Endothelial cell of umbilical vein (primary cell): Measurements from ENCODE around the gene IP6K3. TPM values are rescaled to one million over a fixed set of nuclear protein-coding genes. Genes with fewer than 3 reads are reported as not detected.

Experiments
- BruUV-seq: library from RNA; stranded (reverse); fragments of 400-500 nt; replicated peaks from 2 replicates; lab custom pipeline; 2021; lab: Mats Ljungman, UMichigan
- CTCF ChIA-PET: fragments of 300-600, 350-600 bp; sonication (Branson Sonifier 250); formaldehyde crosslinking; loops from one replicate; lab custom pipeline; 2021; ENCODE audit warnings: antibody characterized with exemption, inconsistent platforms; lab: Charles Lee
- POLR2A ChIA-PET: fragments of 300-600, 350-600 bp; sonication (Branson Sonifier 250); formaldehyde crosslinking; loops from one replicate; lab custom pipeline; 2021; ENCODE audit warnings: antibody characterized with exemption, inconsistent platforms; lab: Charles Lee
- DNase-seq: peaks from one replicate; pipeline ENCODE4 v3.0.0-alpha.2; 2011; ENCODE audit warnings: low read depth, low spot score
- FAIRE-seq: peaks from 2 replicates; lab custom pipeline; 2011; peaks lifted over from hg19 to GRCh38; lab: Jason Lieb, UNC
- H2AFZ ChIP-seq: 2 replicates; pipeline ENCODE4 v1.6.0; 2012; ENCODE audit warnings: low read depth, low read length, control low read depth, inconsistent platforms
- H3K27ac ChIP-seq: 2 replicates; pipeline ENCODE4 v1.5.1; 2011; ENCODE audit warnings: low read depth, mild to moderate bottlenecking, control low read depth, low read length, moderate library complexity; ENCODE audit not compliant: insufficient read depth
- H3K27me3 ChIP-seq, 2 experiments: 2 replicates each; pipeline versions ENCODE4 v1.6.0 to v1.6.1; 2011; ENCODE audit warnings: low read length in 2 of 2, mixed read lengths in 1 of 2; ENCODE audit not compliant: control insufficient read depth in 2 of 2, insufficient read depth in 2 of 2
- H3K36me3 ChIP-seq, 2 experiments: 2 replicates in 1 of 2; 3 replicates in 1 of 2; pipeline ENCODE4 v1.5.1; 2011; ENCODE audit warnings: low read length in 2 of 2, mild to moderate bottlenecking in 1 of 2, moderate library complexity in 1 of 2; ENCODE audit not compliant: control insufficient read depth in 2 of 2, insufficient read depth in 2 of 2; ENCODE audit errors: extremely low read depth in 1 of 2
- H3K4me1 ChIP-seq: 3 replicates; pipeline ENCODE4 v1.5.1; 2011; ENCODE audit warnings: mild to moderate bottlenecking, low read length; ENCODE audit not compliant: control insufficient read depth, insufficient read depth; ENCODE audit errors: extremely low read depth
- H3K4me2 ChIP-seq: 2 replicates; pipeline ENCODE4 v1.6.1; 2011; ENCODE audit warnings: low read length, control low read depth, mixed read lengths; ENCODE audit not compliant: insufficient read depth
- H3K4me3 ChIP-seq, 3 experiments: fragments of 200-600 bp in 1 of 3; sonication (generic), shearing (Covaris generic) in 1 of 3; replicated peaks in 1 of 3; 2 replicates each; pipeline ENCODE4 v1.5.1; 2011 to 2016; ENCODE audit warnings: control low read depth in 3 of 3, low read length in 3 of 3, mild to moderate bottlenecking in 2 of 3, inconsistent platforms in 1 of 3, low read depth in 1 of 3, moderate library complexity in 1 of 3; ENCODE audit not compliant: insufficient read depth in 1 of 3
- H3K79me2 ChIP-seq: 2 replicates; pipeline ENCODE4 v1.6.0; 2012; ENCODE audit warnings: low read length, inconsistent platforms; ENCODE audit not compliant: control insufficient read depth, insufficient read depth
- H3K9ac ChIP-seq: replicated peaks from 2 replicates; pipeline ENCODE3; 2011; ENCODE audit warnings: low read length, control low read depth; ENCODE audit not compliant: insufficient read depth; ENCODE audit errors: extremely low read depth
- H3K9me1 ChIP-seq: replicated peaks from 3 replicates; pipeline ENCODE4 v1.6.0; 2011; ENCODE audit warnings: mild to moderate bottlenecking, low read length; ENCODE audit not compliant: control insufficient read depth, insufficient read depth; ENCODE audit errors: extremely low read depth
- H3K9me3 ChIP-seq: replicated peaks from 2 replicates; pipeline ENCODE4 v1.5.1; 2012; ENCODE audit warnings: low read length, inconsistent platforms; ENCODE audit not compliant: control insufficient read depth, insufficient read depth
- H4K20me1 ChIP-seq: replicated peaks from 2 replicates; pipeline ENCODE3; 2011; ENCODE audit warnings: mild to moderate bottlenecking, low read length; ENCODE audit not compliant: control insufficient read depth, insufficient read depth; ENCODE audit errors: extremely low read depth
- EZH2 ChIP-seq: IDR thresholded peaks from 2 replicates; pipeline ENCODE4 v1.6.1; 2012; ENCODE audit warnings: borderline replicate concordance, low read depth, mild to moderate bottlenecking, moderate library complexity, low read length, inconsistent platforms; ENCODE audit not compliant: severe bottlenecking
- FOS ChIP-seq: IDR thresholded peaks from 2 replicates; pipeline ENCODE4 v1.6.1; 2011; ENCODE audit warnings: mild to moderate bottlenecking, low read length, moderate library complexity, borderline replicate concordance; ENCODE audit not compliant: insufficient read depth
- GATA2 ChIP-seq: IDR thresholded peaks from 2 replicates; pipeline ENCODE4 v1.7.0; 2011; ENCODE audit warnings: low read depth, mild to moderate bottlenecking, moderate library complexity, mixed read lengths, low read length; ENCODE audit not compliant: insufficient read length, insufficient read depth
- JUN ChIP-seq: IDR thresholded peaks from 2 replicates; pipeline ENCODE4 v1.6.1; 2011; ENCODE audit warnings: borderline replicate concordance, low read depth; ENCODE audit not compliant: insufficient read length, insufficient read depth
- MAX ChIP-seq: IDR thresholded peaks from 2 replicates; pipeline ENCODE4 v1.6.1; 2011; ENCODE audit not compliant: insufficient read depth, insufficient read length
- MYC ChIP-seq: IDR thresholded peaks from one replicate; pipeline ENCODE4 v1.6.1; 2011; ENCODE audit warnings: mild to moderate bottlenecking, low read depth, low read length
- POLR2A ChIP-seq: IDR thresholded peaks from 2 replicates; pipeline ENCODE4 v1.6.1; 2012; ENCODE audit warnings: low read depth, mild to moderate bottlenecking, control low read depth, low read length
- POLR2AphosphoS5 ChIP-seq: IDR thresholded peaks from 2 replicates; pipeline ENCODE4 v1.6.1; 2012; ENCODE audit warnings: low read depth, mild to moderate bottlenecking, control low read depth, low read length, moderate library complexity; ENCODE audit not compliant: insufficient read depth
- dilution Hi-C: fragments of 300-500 bp; cut with MboI; formaldehyde crosslinking; loops from one replicate; pipeline ENCODE4 v1.15.0; 2019; ENCODE audit warnings: low sequenced_read_pairs; ENCODE audit not compliant: extremely low pct_ligation_motif_present
- intact Hi-C: fragments of 100-400 bp; cut with micrococcal nuclease; formaldehyde crosslinking; loops from one replicate; pipeline ENCODE4 v1.10.0; 2022
- polyA plus RNA-seq, 4 experiments: library from polyadenylated mRNA; depleted of rRNA in 3 of 4; stranded (reverse) in 3 of 4; unstranded in 1 of 4; fragments of >200 nt; gene quantifications; 2 replicates each; pipeline versions ENCODE4 v1.2.1 to v1.2.3, GENCODE V29; 2011 to 2012; ENCODE audit warnings: missing spikeins in 1 of 4
- total RNA-seq: library from RNA; stranded (reverse); gene quantifications from 2 replicates; pipeline ENCODE4 v1.2.3, GENCODE V29; 2021
- TF ChIP-seq, protein P1 (sequence below), 2 donors: IDR thresholded peaks; 1 replicate in 1 of 2; 2 replicates in 1 of 2; pipeline ENCODE4 v1.5.1; 2011; ENCODE audit warnings: low read length in 2 of 2, mild to moderate bottlenecking in 2 of 2, moderate library complexity in 2 of 2, control low read depth in 1 of 2, inconsistent platforms in 1 of 2, low read depth in 1 of 2; ENCODE audit not compliant: insufficient read depth in 1 of 2; ENCODE audit errors: extremely low read depth in 1 of 2

The IP6K3 gene
- total and polyA plus RNA-seq, 2 donors (not counting 3 experiments of a cell fraction or from before 2014, with no cell fraction given), result not detected

- peak overlapping the region; percentile 48 to 83 (median 76) for H3K4me3 ChIP-seq
- H4K20me1 ChIP-seq, result no peaks in the 10 kb centered on the region
- dilution Hi-C loops (no loop called here), intact Hi-C loops (no loop called here)
- H3K4me2 ChIP-seq, result peak overlapping the region; percentile 80
- H3K79me2 ChIP-seq, result peaks cover 38% of the 10 kb centered on the region
- ChIA-PET POLR2A (interaction anchor here (1.5 to 5.4 kb wide), 2 partner anchors 10 to 17 kb away, joined by 8 to 22 read pairs; no protein-coding TSS in a partner anchor), CTCF (interaction anchor here (1.0 to 8.8 kb wide), 8 partner anchors 10 to 267 kb away, joined by 3 to 155 read pairs (median 3); no protein-coding TSS in a partner anchor)
- H3K27ac ChIP-seq, result peak overlapping the region; percentile 94
- peak overlapping the region; percentile 96 for H3K9ac ChIP-seq
- peaks cover 0 to 2% of the 10 kb centered on the region in 2 experiments for H3K27me3 ChIP-seq
- H3K9me1 ChIP-seq, result no peaks in the 10 kb centered on the region
- peaks cover 6 to 13% of the 10 kb centered on the region in 2 experiments for H3K36me3 ChIP-seq
- FAIRE-seq, result no peak
- H3K9me3 ChIP-seq, result no peaks in the 10 kb centered on the region
- no TSS peak for BruUV-seq
- TF ChIP-seq POLR2A (peak; percentile 81), EZH2 (no peak), JUN (no peak), MYC (peak; percentile 19), MAX (no peak), FOS (no peak), POLR2AphosphoS5 (peak; percentile 87), GATA2 (no peak)
- TF ChIP-seq, protein P1, sequence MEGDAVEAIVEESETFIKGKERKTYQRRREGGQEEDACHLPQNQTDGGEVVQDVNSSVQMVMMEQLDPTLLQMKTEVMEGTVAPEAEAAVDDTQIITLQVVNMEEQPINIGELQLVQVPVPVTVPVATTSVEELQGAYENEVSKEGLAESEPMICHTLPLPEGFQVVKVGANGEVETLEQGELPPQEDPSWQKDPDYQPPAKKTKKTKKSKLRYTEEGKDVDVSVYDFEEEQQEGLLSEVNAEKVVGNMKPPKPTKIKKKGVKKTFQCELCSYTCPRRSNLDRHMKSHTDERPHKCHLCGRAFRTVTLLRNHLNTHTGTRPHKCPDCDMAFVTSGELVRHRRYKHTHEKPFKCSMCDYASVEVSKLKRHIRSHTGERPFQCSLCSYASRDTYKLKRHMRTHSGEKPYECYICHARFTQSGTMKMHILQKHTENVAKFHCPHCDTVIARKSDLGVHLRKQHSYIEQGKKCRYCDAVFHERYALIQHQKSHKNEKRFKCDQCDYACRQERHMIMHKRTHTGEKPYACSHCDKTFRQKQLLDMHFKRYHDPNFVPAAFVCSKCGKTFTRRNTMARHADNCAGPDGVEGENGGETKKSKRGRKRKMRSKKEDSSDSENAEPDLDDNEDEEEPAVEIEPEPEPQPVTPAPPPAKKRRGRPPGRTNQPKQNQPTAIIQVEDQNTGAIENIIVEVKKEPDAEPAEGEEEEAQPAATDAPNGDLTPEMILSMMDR (IDR thresholded peaks at IDR 0.05; ENCODE audit: extremely low read depth in 1 of 2, insufficient read depth in 1 of 2, low read depth in 1 of 2, low read length in 2 of 2), result no peak
- no peak overlapping the region for H2AFZ ChIP-seq
- peaks cover 41% of the 10 kb centered on the region for H3K4me1 ChIP-seq
- peak; percentile 77 for DNase-seq
These were observed 41.4 kb upstream of the IP6K3 start for GRCh38 chr6:33787954-33788693.
